Keratinocyte (primary cell): ENCODE results near the gene RAF1. TPM values are rescaled to one million over a fixed set of nuclear protein-coding genes. Genes with fewer than 3 reads are reported as not detected.
A peak's percentile ranks its signal among the peaks of the same experiment; 100 is the strongest.

ENCODE experiments used
- DNase-seq: peaks from one replicate; pipeline ENCODE4 v3.0.0-alpha.2; 2011; ENCODE audit warnings: low read depth, missing footprints, low spot score
- FAIRE-seq: peaks from 2 replicates; lab custom pipeline; 2011; peaks lifted over from hg19 to GRCh38; lab: Jason Lieb, UNC
- H2AFZ ChIP-seq: 2 replicates; pipeline ENCODE4 v1.6.0; 2012; ENCODE audit warnings: low read length, control low read depth, inconsistent platforms; ENCODE audit not compliant: control insufficient read depth
- H3K27ac ChIP-seq: 2 replicates; pipeline ENCODE4 v1.5.1; 2011; ENCODE audit warnings: low read length; ENCODE audit not compliant: control insufficient read depth, insufficient read depth
- H3K27me3 ChIP-seq: 3 replicates; pipeline ENCODE4 v1.6.0; 2011; ENCODE audit warnings: low read length; ENCODE audit not compliant: control insufficient read depth, insufficient read depth; ENCODE audit errors: extremely low read depth
- H3K36me3 ChIP-seq, 2 experiments: 2 replicates in 1 of 2; 3 replicates in 1 of 2; pipeline ENCODE4 v1.5.1; 2011; ENCODE audit warnings: low read length in 2 of 2, mild to moderate bottlenecking in 1 of 2; ENCODE audit not compliant: control insufficient read depth in 2 of 2, insufficient read depth in 2 of 2; ENCODE audit errors: extremely low read depth in 1 of 2
- H3K4me1 ChIP-seq: 3 replicates; pipeline ENCODE4 v1.5.1; 2011; ENCODE audit warnings: low read length; ENCODE audit not compliant: control insufficient read depth, insufficient read depth; ENCODE audit errors: extremely low read depth
- H3K4me2 ChIP-seq: 3 replicates; pipeline ENCODE4 v1.6.0; 2011; ENCODE audit warnings: low read depth, low read length; ENCODE audit not compliant: control insufficient read depth, insufficient read depth; ENCODE audit errors: extremely low read depth
- H3K4me3 ChIP-seq, 3 experiments: fragments of 200-600 bp in 1 of 3; sonication (generic) in 1 of 3; 2 replicates in 2 of 3; 3 replicates in 1 of 3; pipeline ENCODE4 v1.5.1; 2011 to 2016; ENCODE audit warnings: low read length in 3 of 3, mild to moderate bottlenecking in 3 of 3, control low read depth in 2 of 3, inconsistent platforms in 1 of 3, low read depth in 1 of 3, mixed read lengths in 1 of 3, mixed run types in 1 of 3, moderate library complexity in 1 of 3; ENCODE audit not compliant: control insufficient read depth in 2 of 3, insufficient read depth in 2 of 3; ENCODE audit errors: extremely low read depth in 1 of 3
- H3K79me2 ChIP-seq: 2 replicates; pipeline ENCODE4 v1.6.0; 2012; ENCODE audit warnings: low read length; ENCODE audit not compliant: control insufficient read depth, insufficient read depth
- H3K9ac ChIP-seq: 3 replicates; pipeline ENCODE4 v1.6.0; 2011; ENCODE audit warnings: low read length; ENCODE audit not compliant: control insufficient read depth, insufficient read depth; ENCODE audit errors: extremely low read depth
- H3K9me1 ChIP-seq: 3 replicates; pipeline ENCODE4 v1.6.0; 2011; ENCODE audit warnings: low read length; ENCODE audit not compliant: control insufficient read depth, insufficient read depth; ENCODE audit errors: extremely low read depth
- H3K9me3 ChIP-seq: 2 replicates; pipeline ENCODE4 v1.5.1; 2012; ENCODE audit warnings: low read depth, low read length; ENCODE audit not compliant: control insufficient read depth
- H4K20me1 ChIP-seq: 3 replicates; pipeline ENCODE4 v1.6.0; 2011; ENCODE audit warnings: low read length; ENCODE audit not compliant: control insufficient read depth, insufficient read depth; ENCODE audit errors: extremely low read depth
- EZH2 ChIP-seq: IDR thresholded peaks from one replicate; pipeline ENCODE4 v1.6.1; 2012; ENCODE audit warnings: inconsistent platforms, mild to moderate bottlenecking, low read length, moderate library complexity
- dilution Hi-C: fragments of 300-500 bp; cut with MboI; formaldehyde crosslinking; loops from one replicate; pipeline ENCODE4 v1.7.0; 2020; ENCODE audit warnings: low sequenced_read_pairs; ENCODE audit not compliant: extremely low pct_ligation_motif_present
- polyA plus RNA-seq, 5 experiments: library from polyadenylated mRNA; depleted of rRNA in 3 of 5; stranded (reverse) in 3 of 5; stranded (forward) in 1 of 5; unstranded in 1 of 5; fragments of >200 nt; gene quantifications; 1 replicate in 1 of 5; 2 replicates in 3 of 5; 3 replicates in 1 of 5; pipeline versions ENCODE4 v1.2.1 to v1.2.3, GENCODE V29; 2011 to 2012; ENCODE audit warnings: missing spikeins in 2 of 5, low read depth in 1 of 5, low replicate concordance in 1 of 5
- TF ChIP-seq, protein P1 (sequence below), 3 experiments: IDR thresholded peaks in 1 of 3; conservative IDR thresholded peaks in 1 of 3; optimal IDR thresholded peaks in 1 of 3; 2 replicates in 2 of 3; 3 replicates in 1 of 3; pipeline versions ENCODE3 to v1.5.1; 2011; ENCODE audit warnings: low read length in 3 of 3, mild to moderate bottlenecking in 3 of 3, moderate library complexity in 2 of 3, control low read depth in 1 of 3, inconsistent platforms in 1 of 3; ENCODE audit not compliant: insufficient read depth in 2 of 3; ENCODE audit errors: extremely low read depth in 1 of 3

RAF1 gene
- polyA plus RNA-seq, 1 donor (not counting 4 experiments of a cell fraction or from before 2014, with no cell fraction given): 80.1 TPM

DNA sequence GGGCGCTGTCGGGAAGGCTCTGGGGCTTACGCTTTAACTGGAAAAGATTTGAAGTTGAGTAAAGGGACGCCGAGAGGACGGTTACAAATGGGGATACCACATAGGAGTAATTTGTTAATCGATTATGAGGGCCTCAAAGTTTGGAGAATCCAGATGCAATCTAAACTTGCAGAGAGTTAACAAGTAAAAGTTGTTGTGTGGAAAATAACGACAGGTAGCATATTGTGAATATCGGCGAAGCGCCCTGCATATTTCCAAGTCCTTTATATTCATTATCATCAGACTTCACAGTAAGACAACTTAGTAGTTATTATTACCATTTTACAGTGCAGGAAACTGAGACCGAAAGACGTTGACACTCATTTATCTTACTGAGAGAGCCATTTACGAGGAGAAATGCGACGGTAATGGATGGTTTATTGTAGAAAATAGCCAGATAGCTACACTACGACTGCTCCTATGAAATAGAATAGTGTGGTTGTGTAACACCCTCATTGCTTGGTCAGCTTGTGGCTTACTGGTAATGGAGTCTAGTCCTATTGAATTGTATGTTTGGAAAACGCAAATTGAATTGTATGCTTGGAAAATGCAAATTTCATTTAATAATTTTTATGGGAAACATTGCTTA lies 106.3 kb downstream of the RAF1 start:
- H3K9ac ChIP-seq: peak overlapping the region; percentile 94
- H3K4me1 ChIP-seq: peaks cover 19% of the 10 kb centered on the region
- H3K9me3 ChIP-seq: no peaks in the 10 kb centered on the region
- peak overlapping the region; percentile 85 for H2AFZ ChIP-seq
- H3K4me3 ChIP-seq: peak overlapping the region; percentile 80 to 91 (median 90)
- FAIRE-seq: no peak
- no peaks in the 10 kb centered on the region for H3K36me3 ChIP-seq
- peak overlapping the region; percentile 88 for H3K4me2 ChIP-seq
- TF ChIP-seq, protein P1, sequence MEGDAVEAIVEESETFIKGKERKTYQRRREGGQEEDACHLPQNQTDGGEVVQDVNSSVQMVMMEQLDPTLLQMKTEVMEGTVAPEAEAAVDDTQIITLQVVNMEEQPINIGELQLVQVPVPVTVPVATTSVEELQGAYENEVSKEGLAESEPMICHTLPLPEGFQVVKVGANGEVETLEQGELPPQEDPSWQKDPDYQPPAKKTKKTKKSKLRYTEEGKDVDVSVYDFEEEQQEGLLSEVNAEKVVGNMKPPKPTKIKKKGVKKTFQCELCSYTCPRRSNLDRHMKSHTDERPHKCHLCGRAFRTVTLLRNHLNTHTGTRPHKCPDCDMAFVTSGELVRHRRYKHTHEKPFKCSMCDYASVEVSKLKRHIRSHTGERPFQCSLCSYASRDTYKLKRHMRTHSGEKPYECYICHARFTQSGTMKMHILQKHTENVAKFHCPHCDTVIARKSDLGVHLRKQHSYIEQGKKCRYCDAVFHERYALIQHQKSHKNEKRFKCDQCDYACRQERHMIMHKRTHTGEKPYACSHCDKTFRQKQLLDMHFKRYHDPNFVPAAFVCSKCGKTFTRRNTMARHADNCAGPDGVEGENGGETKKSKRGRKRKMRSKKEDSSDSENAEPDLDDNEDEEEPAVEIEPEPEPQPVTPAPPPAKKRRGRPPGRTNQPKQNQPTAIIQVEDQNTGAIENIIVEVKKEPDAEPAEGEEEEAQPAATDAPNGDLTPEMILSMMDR (optimal IDR thresholded peaks at IDR 0.05 in 1 of 3, IDR thresholded peaks at IDR 0.05 in 1 of 3, conservative IDR thresholded peaks at IDR 0.05 in 1 of 3; ENCODE audit: extremely low read depth in 1 of 3, insufficient read depth in 2 of 3, low read length in 3 of 3): no peak
- no peak for TF ChIP-seq EZH2
- H3K27me3 ChIP-seq: no peaks in the 10 kb centered on the region
- peaks cover 56% of the 10 kb centered on the region for H3K79me2 ChIP-seq
- dilution Hi-C loops: no loop called here
- peak overlapping the region; percentile 87 for H3K27ac ChIP-seq
- peaks cover 4% of the 10 kb centered on the region for H4K20me1 ChIP-seq
- no peaks in the 10 kb centered on the region for H3K9me1 ChIP-seq
- DNase-seq: no peak

DNA sequence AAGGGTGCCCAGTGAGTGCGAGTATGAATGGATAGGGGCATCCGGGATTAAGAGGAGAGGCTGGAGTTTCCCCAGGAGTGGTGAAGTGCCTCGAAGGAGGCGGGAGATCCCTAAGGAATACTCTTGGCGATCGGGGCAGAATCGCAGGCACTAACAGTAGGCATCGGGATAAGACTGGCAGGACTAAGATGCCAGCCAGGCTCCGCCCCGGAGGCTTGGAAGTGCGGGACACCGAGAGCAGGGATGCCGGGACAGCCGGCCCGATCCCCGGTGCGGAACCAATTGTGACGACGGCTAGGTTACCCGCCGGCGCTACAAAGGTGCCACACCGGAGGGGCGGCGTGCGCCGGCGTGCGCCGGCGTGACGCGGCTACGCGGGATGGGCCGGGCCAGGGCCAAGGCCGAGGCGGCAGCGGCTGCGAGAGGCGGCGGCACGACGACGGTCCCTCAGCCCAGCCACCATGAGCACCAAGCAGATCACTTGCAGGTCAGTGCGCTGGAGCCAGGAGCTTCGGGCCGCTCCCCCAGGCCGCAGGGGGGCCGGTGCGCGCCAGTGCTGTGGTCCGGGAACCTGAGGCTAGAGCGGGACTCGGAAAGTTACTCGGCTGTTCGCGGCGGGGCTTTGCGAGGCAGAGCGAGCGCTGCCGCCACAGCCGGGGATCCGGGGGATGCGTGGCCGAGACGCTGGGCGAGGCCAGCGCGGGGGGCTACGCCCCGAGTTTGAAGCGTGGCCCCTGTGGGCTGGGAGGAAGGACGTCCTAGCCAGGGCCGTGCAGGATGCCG lies 107.0 kb downstream of the RAF1 start, which contains the start of gene MKRN2:
Gene MKRN2, plus strand, starts transcription at position 398 of the 783 bp plus-strand sequence. Its CDS starts 64 bp downstream, at position 462.
- peak within 1 kb of the TSS; percentile 99 for H3K4me2 ChIP-seq
- H3K79me2 ChIP-seq: peaks cover 49% of the 10 kb centered on the region
- H3K9me1 ChIP-seq: no peaks in the 10 kb centered on the region
- peak; percentile 58 for FAIRE-seq
- H4K20me1 ChIP-seq: peaks cover 2% of the 10 kb centered on the region
- H3K4me3 ChIP-seq: peak within 1 kb of the TSS; percentile 85 to 91 (median 90)
- H3K27me3 ChIP-seq: no peaks in the 10 kb centered on the region
- peak within 1 kb of the TSS; percentile 98 for H2AFZ ChIP-seq
- peaks cover 19% of the 10 kb centered on the region for H3K4me1 ChIP-seq
- H3K36me3 ChIP-seq: no peaks in the 10 kb centered on the region
- no peak for TF ChIP-seq EZH2
- TF ChIP-seq, protein P1 (optimal IDR thresholded peaks at IDR 0.05 in 1 of 3, IDR thresholded peaks at IDR 0.05 in 1 of 3, conservative IDR thresholded peaks at IDR 0.05 in 1 of 3; ENCODE audit: extremely low read depth in 1 of 3, insufficient read depth in 2 of 3, low read length in 3 of 3): no peak
- no peaks in the 10 kb centered on the region for H3K9me3 ChIP-seq
- H3K9ac ChIP-seq: peak within 1 kb of the TSS; percentile 94
- H3K27ac ChIP-seq: peak within 1 kb of the TSS; percentile 87
- DNase-seq: peak; percentile 32
- dilution Hi-C loops: no loop called here
